Activated CD8-positive, alpha-beta memory T cell treated with anti-CD3 and anti-CD28 coated beads for 36 hours (primary cell): ENCODE data around the gene OR52E4. TPM values are rescaled to one million over a fixed set of nuclear protein-coding genes. Genes with fewer than 3 reads are reported as not detected.

Source experiments
- CTCF ChIA-PET: fragments of 350-600 bp; sonication (Branson Sonifier 250); formaldehyde crosslinking; loops from one replicate; lab custom pipeline; 2021; ENCODE audit warnings: antibody characterized with exemption; lab: Charles Lee
- POLR2A ChIA-PET: fragments of 350-600 bp; sonication (Branson Sonifier 250); formaldehyde crosslinking; loops from one replicate; lab custom pipeline; 2021; ENCODE audit warnings: antibody characterized with exemption; lab: Charles Lee
- total RNA-seq, 2 experiments: library from RNA; stranded (reverse); gene quantifications; one replicate each; pipeline ENCODE4 v1.2.3, GENCODE V29; 2021

The OR52E4 gene
- total RNA-seq, 2 experiments from 2014 or later: not detected

DNA sequence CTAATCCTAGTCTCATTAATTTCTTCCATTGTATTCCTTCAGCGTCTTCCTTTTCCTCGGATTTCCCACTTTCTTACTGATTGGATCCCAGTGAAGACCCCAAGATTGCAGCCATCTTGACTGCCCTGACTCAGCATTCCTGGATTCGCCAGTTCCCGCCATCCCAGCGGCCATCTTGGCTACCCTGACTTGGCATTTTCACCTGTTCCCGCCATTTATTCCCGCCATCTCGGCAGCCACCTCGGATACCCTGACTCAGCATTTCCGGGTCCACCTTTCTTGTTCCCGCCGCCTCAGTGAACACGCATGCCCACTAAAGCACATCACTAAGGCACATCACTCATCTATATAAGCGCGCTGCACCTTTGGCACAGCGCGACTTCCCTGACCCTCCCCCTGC is 47.8 kb downstream of the OR52E4 start:
- POLR2A ChIA-PET: no interaction called here
- CTCF ChIA-PET: no interaction called here

GRCh38 chr11:5928811-5929210 is 48.4 kb downstream of the OR52E4 start:
- POLR2A ChIA-PET: no interaction called here
- CTCF ChIA-PET: no interaction called here

- ChIA-PET POLR2A (no interaction called here), CTCF (no interaction called here)
These were observed 49.3 kb downstream of the OR52E4 start for GRCh38 chr11:5929571-5930368.

GRCh38 chr11:5930614-5931013 is 50.2 kb downstream of the OR52E4 start:
- POLR2A ChIA-PET: no interaction called here
- CTCF ChIA-PET: no interaction called here

DNA sequence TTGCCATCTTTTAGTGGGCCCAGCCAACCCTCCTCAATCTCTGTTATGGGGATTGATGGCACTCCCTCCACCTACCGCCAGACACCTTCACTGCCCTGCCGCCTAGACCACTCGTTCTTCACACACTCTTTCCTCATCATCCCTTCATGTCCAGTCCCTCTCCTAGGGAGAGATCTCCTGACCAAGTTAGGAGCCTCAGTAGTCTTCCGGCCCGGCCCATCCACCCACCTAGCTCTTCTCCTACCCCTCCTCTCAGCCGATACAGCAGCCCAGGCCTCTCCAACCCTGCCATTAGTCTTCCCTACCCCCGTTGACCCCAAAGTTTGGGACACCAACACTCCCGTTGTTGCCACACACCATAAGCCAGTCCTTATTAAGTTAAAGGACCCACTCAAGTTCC is 50.6 kb downstream of the OR52E4 start:
- ChIA-PET CTCF (no interaction called here), POLR2A (no interaction called here)

- CTCF ChIA-PET: no interaction called here
- POLR2A ChIA-PET: no interaction called here
These were observed 52.2 kb downstream of the OR52E4 start for GRCh38 chr11:5932671-5933070.

- ChIA-PET POLR2A (no interaction called here), CTCF (no interaction called here)
These were observed 52.7 kb downstream of the OR52E4 start for GRCh38 chr11:5933116-5933515.

Other genes with a start within 250 kb of the OR52E4 start
- gene TRIM5, start 195.6 kb upstream of the OR52E4 start, total RNA-seq: 1 to 10 TPM; 5.6 to 6.1 TPM
- 10 to 100 TPM; 67.9 to 68.5 TPM for gene TRIM22, start 190.8 kb upstream of the OR52E4 start, total RNA-seq
- not detected for gene OR56B1, start 144.2 kb upstream of the OR52E4 start, total RNA-seq
- under 1 TPM in 1 of 2 experiments, not detected in 1; 0.21 TPM for gene OR52N4, start 126.4 kb upstream of the OR52E4 start, total RNA-seq
- gene OR52N5, start 97.3 kb upstream of the OR52E4 start, total RNA-seq: not detected
- gene OR52N1, start 89.4 kb upstream of the OR52E4 start, total RNA-seq: not detected
- gene OR52N2, start 71.7 kb upstream of the OR52E4 start, total RNA-seq: not detected
- not detected for gene OR52E6, start 38.7 kb upstream of the OR52E4 start, total RNA-seq
- gene OR52E8, start 22.9 kb upstream of the OR52E4 start, total RNA-seq: not detected
- not detected for gene OR52E5, start 12.6 kb downstream of the OR52E4 start, total RNA-seq
- not detected for gene OR56A3, start 61.6 kb downstream of the OR52E4 start, total RNA-seq
- gene OR56A5, start 87.9 kb downstream of the OR52E4 start, total RNA-seq: not detected
- not detected for gene OR52L1, start 106.4 kb downstream of the OR52E4 start, total RNA-seq
- not detected for gene OR56A4, start 126.3 kb downstream of the OR52E4 start, total RNA-seq
- gene OR56A1, start 150.1 kb downstream of the OR52E4 start, total RNA-seq: not detected
- gene OR56B4, start 227.1 kb downstream of the OR52E4 start, total RNA-seq: not detected